Endothelial cell of umbilical vein (primary cell): ENCODE measurements around the gene GLI1. TPM values are rescaled to one million over a fixed set of nuclear protein-coding genes. Genes with fewer than 3 reads are reported as not detected.

Experiments
- BruUV-seq: library from RNA; stranded (reverse); fragments of 400-500 nt; replicated peaks from 2 replicates; lab custom pipeline; 2021; lab: Mats Ljungman, UMichigan
- CTCF ChIA-PET: fragments of 300-600, 350-600 bp; sonication (Branson Sonifier 250); formaldehyde crosslinking; loops from one replicate; lab custom pipeline; 2021; ENCODE audit warnings: antibody characterized with exemption, inconsistent platforms; lab: Charles Lee
- POLR2A ChIA-PET: fragments of 300-600, 350-600 bp; sonication (Branson Sonifier 250); formaldehyde crosslinking; loops from one replicate; lab custom pipeline; 2021; ENCODE audit warnings: antibody characterized with exemption, inconsistent platforms; lab: Charles Lee
- DNase-seq: peaks from one replicate; pipeline ENCODE4 v3.0.0-alpha.2; 2011; ENCODE audit warnings: low read depth, low spot score
- FAIRE-seq: peaks from 2 replicates; lab custom pipeline; 2011; peaks lifted over from hg19 to GRCh38; lab: Jason Lieb, UNC
- H2AFZ ChIP-seq: 2 replicates; pipeline ENCODE4 v1.6.0; 2012; ENCODE audit warnings: low read depth, low read length, control low read depth, inconsistent platforms
- H3K27ac ChIP-seq: 2 replicates; pipeline ENCODE4 v1.5.1; 2011; ENCODE audit warnings: low read depth, mild to moderate bottlenecking, control low read depth, low read length, moderate library complexity; ENCODE audit not compliant: insufficient read depth
- H3K27me3 ChIP-seq, 2 experiments: 2 replicates each; pipeline versions ENCODE4 v1.6.0 to v1.6.1; 2011; ENCODE audit warnings: low read length in 2 of 2, mixed read lengths in 1 of 2; ENCODE audit not compliant: control insufficient read depth in 2 of 2, insufficient read depth in 2 of 2
- H3K36me3 ChIP-seq, 2 experiments: 2 replicates in 1 of 2; 3 replicates in 1 of 2; pipeline ENCODE4 v1.5.1; 2011; ENCODE audit warnings: low read length in 2 of 2, mild to moderate bottlenecking in 1 of 2, moderate library complexity in 1 of 2; ENCODE audit not compliant: control insufficient read depth in 2 of 2, insufficient read depth in 2 of 2; ENCODE audit errors: extremely low read depth in 1 of 2
- H3K4me1 ChIP-seq: 3 replicates; pipeline ENCODE4 v1.5.1; 2011; ENCODE audit warnings: mild to moderate bottlenecking, low read length; ENCODE audit not compliant: control insufficient read depth, insufficient read depth; ENCODE audit errors: extremely low read depth
- H3K4me2 ChIP-seq: 2 replicates; pipeline ENCODE4 v1.6.1; 2011; ENCODE audit warnings: low read length, control low read depth, mixed read lengths; ENCODE audit not compliant: insufficient read depth
- H3K4me3 ChIP-seq, 3 experiments: fragments of 200-600 bp in 1 of 3; sonication (generic), shearing (Covaris generic) in 1 of 3; replicated peaks in 1 of 3; 2 replicates each; pipeline ENCODE4 v1.5.1; 2011 to 2016; ENCODE audit warnings: control low read depth in 3 of 3, low read length in 3 of 3, mild to moderate bottlenecking in 2 of 3, inconsistent platforms in 1 of 3, low read depth in 1 of 3, moderate library complexity in 1 of 3; ENCODE audit not compliant: insufficient read depth in 1 of 3
- H3K79me2 ChIP-seq: 2 replicates; pipeline ENCODE4 v1.6.0; 2012; ENCODE audit warnings: low read length, inconsistent platforms; ENCODE audit not compliant: control insufficient read depth, insufficient read depth
- H3K9ac ChIP-seq: replicated peaks from 2 replicates; pipeline ENCODE3; 2011; ENCODE audit warnings: low read length, control low read depth; ENCODE audit not compliant: insufficient read depth; ENCODE audit errors: extremely low read depth
- H3K9me1 ChIP-seq: replicated peaks from 3 replicates; pipeline ENCODE4 v1.6.0; 2011; ENCODE audit warnings: mild to moderate bottlenecking, low read length; ENCODE audit not compliant: control insufficient read depth, insufficient read depth; ENCODE audit errors: extremely low read depth
- H3K9me3 ChIP-seq: replicated peaks from 2 replicates; pipeline ENCODE4 v1.5.1; 2012; ENCODE audit warnings: low read length, inconsistent platforms; ENCODE audit not compliant: control insufficient read depth, insufficient read depth
- H4K20me1 ChIP-seq: replicated peaks from 2 replicates; pipeline ENCODE3; 2011; ENCODE audit warnings: mild to moderate bottlenecking, low read length; ENCODE audit not compliant: control insufficient read depth, insufficient read depth; ENCODE audit errors: extremely low read depth
- CTCF ChIP-seq, 2 donors: IDR thresholded peaks; 1 replicate in 1 of 2; 2 replicates in 1 of 2; pipeline ENCODE4 v1.5.1; 2011; ENCODE audit warnings: low read length in 2 of 2, mild to moderate bottlenecking in 2 of 2, moderate library complexity in 2 of 2, control low read depth in 1 of 2, inconsistent platforms in 1 of 2, low read depth in 1 of 2; ENCODE audit not compliant: insufficient read depth in 1 of 2; ENCODE audit errors: extremely low read depth in 1 of 2
- EZH2 ChIP-seq: IDR thresholded peaks from 2 replicates; pipeline ENCODE4 v1.6.1; 2012; ENCODE audit warnings: borderline replicate concordance, low read depth, mild to moderate bottlenecking, moderate library complexity, low read length, inconsistent platforms; ENCODE audit not compliant: severe bottlenecking
- FOS ChIP-seq: IDR thresholded peaks from 2 replicates; pipeline ENCODE4 v1.6.1; 2011; ENCODE audit warnings: mild to moderate bottlenecking, low read length, moderate library complexity, borderline replicate concordance; ENCODE audit not compliant: insufficient read depth
- GATA2 ChIP-seq: IDR thresholded peaks from 2 replicates; pipeline ENCODE4 v1.7.0; 2011; ENCODE audit warnings: low read depth, mild to moderate bottlenecking, moderate library complexity, mixed read lengths, low read length; ENCODE audit not compliant: insufficient read length, insufficient read depth
- JUN ChIP-seq: IDR thresholded peaks from 2 replicates; pipeline ENCODE4 v1.6.1; 2011; ENCODE audit warnings: borderline replicate concordance, low read depth; ENCODE audit not compliant: insufficient read length, insufficient read depth
- MAX ChIP-seq: IDR thresholded peaks from 2 replicates; pipeline ENCODE4 v1.6.1; 2011; ENCODE audit not compliant: insufficient read depth, insufficient read length
- MYC ChIP-seq: IDR thresholded peaks from one replicate; pipeline ENCODE4 v1.6.1; 2011; ENCODE audit warnings: mild to moderate bottlenecking, low read depth, low read length
- POLR2A ChIP-seq: IDR thresholded peaks from 2 replicates; pipeline ENCODE4 v1.6.1; 2012; ENCODE audit warnings: low read depth, mild to moderate bottlenecking, control low read depth, low read length
- POLR2AphosphoS5 ChIP-seq: IDR thresholded peaks from 2 replicates; pipeline ENCODE4 v1.6.1; 2012; ENCODE audit warnings: low read depth, mild to moderate bottlenecking, control low read depth, low read length, moderate library complexity; ENCODE audit not compliant: insufficient read depth
- dilution Hi-C: fragments of 300-500 bp; cut with MboI; formaldehyde crosslinking; loops from one replicate; pipeline ENCODE4 v1.15.0; 2019; ENCODE audit warnings: low sequenced_read_pairs; ENCODE audit not compliant: extremely low pct_ligation_motif_present
- intact Hi-C: fragments of 100-400 bp; cut with micrococcal nuclease; formaldehyde crosslinking; loops from one replicate; pipeline ENCODE4 v1.10.0; 2022
- polyA plus RNA-seq, 4 experiments: library from polyadenylated mRNA; depleted of rRNA in 3 of 4; stranded (reverse) in 3 of 4; unstranded in 1 of 4; fragments of >200 nt; gene quantifications; 2 replicates each; pipeline versions ENCODE4 v1.2.1 to v1.2.3, GENCODE V29; 2011 to 2012; ENCODE audit warnings: missing spikeins in 1 of 4
- total RNA-seq: library from RNA; stranded (reverse); gene quantifications from 2 replicates; pipeline ENCODE4 v1.2.3, GENCODE V29; 2021

Gene GLI1
- total and polyA plus RNA-seq, 2 donors (not counting 3 experiments of a cell fraction or from before 2014, with no cell fraction given) = 0.10 to 0.29 TPM

GRCh38 chr12:57461276-57461916 lies 1.8 kb downstream of the GLI1 start:
- Histone ChIP-seq H2AFZ (peak overlapping the region; percentile 71), H3K9me1 (no peaks in the 10 kb centered on the region), H3K9ac (peak overlapping the region; percentile 46), H3K4me3 (peak overlapping the region; percentile 47 to 60 (median 47)), H4K20me1 (no peaks in the 10 kb centered on the region), H3K36me3 (no peaks in the 10 kb centered on the region), H3K4me1 (peaks cover 14% of the 10 kb centered on the region), H3K4me2 (peak overlapping the region; percentile 60), H3K79me2 (no peaks in the 10 kb centered on the region), H3K27me3 (peaks cover 5 to 10% of the 10 kb centered on the region in 2 experiments), H3K27ac (no peak overlapping the region), H3K9me3 (no peaks in the 10 kb centered on the region)
- no peak for TF ChIP-seq MAX
- TF ChIP-seq EZH2 = peak; percentile 46
- ChIA-PET POLR2A (no interaction called here), CTCF (interaction anchor here (1.0 kb wide), 1 partner anchor 171 kb away, joined by 3 read pairs; the partner anchor contains the start of gene B4GALNT1)
- intact Hi-C loops (no loop called here), dilution Hi-C loops (no loop called here)
- FAIRE-seq = no peak
- no TSS peak for BruUV-seq
- peak; percentile 28 for DNase-seq

GRCh38 chr12:57461917-57462250 lies 2.3 kb downstream of the GLI1 start:
- Histone ChIP-seq H4K20me1 (no peaks in the 10 kb centered on the region), H2AFZ (peak overlapping the region; percentile 71), H3K4me3 (peak overlapping the region; percentile 47 to 60 (median 47)), H3K27me3 (peaks cover 6 to 10% of the 10 kb centered on the region in 2 experiments), H3K4me1 (peaks cover 14% of the 10 kb centered on the region), H3K27ac (no peak overlapping the region), H3K9me1 (no peaks in the 10 kb centered on the region), H3K9me3 (no peaks in the 10 kb centered on the region), H3K36me3 (no peaks in the 10 kb centered on the region), H3K4me2 (peak overlapping the region; percentile 60), H3K9ac (peak overlapping the region; percentile 46), H3K79me2 (no peaks in the 10 kb centered on the region)
- TF ChIP-seq CTCF (IDR thresholded peaks at IDR 0.05; ENCODE audit: extremely low read depth in 1 of 2, insufficient read depth in 1 of 2, low read depth in 1 of 2, low read length in 2 of 2) (no peak), MAX (no peak), POLR2A (no peak), GATA2 (no peak), POLR2AphosphoS5 (no peak), JUN (no peak), MYC (no peak), FOS (no peak), EZH2 (no peak)
- intact Hi-C loops = no loop called here
- no TSS peak for BruUV-seq
- FAIRE-seq = no peak
- dilution Hi-C loops = no loop called here
- no peak for DNase-seq
- ChIA-PET POLR2A (no interaction called here), CTCF (interaction anchor here (0.6 to 1.9 kb wide), 3 partner anchors 13 to 171 kb away, joined by 3 to 8 read pairs (median 3); partner anchors contain the start of gene B4GALNT1)
